ENCODE measurements around the gene CACNB2.

- TF ChIP-seq CTCF (IDR thresholded peaks at IDR 0.05): no peak
- TF ChIP-seq POLR2A (IDR thresholded peaks at IDR 0.05): no peak
- no peak for TF ChIP-seq POLR2AphosphoS5 (IDR thresholded peaks at IDR 0.05)
Observed at GRCh38 chr10:18523858-18524257, 383.6 kb downstream of the CACNB2 start.

All from gastroesophageal sphincter (tissue), 3 donors.